CD14-positive monocyte (primary cell): ENCODE results near the gene MTCL3.

Experiments
- DNase-seq, 3 donors: peaks; one replicate each; pipeline ENCODE4 v3.0.0-alpha.2; 2011 to 2022
- H2AFZ ChIP-seq: 2 replicates; pipeline ENCODE4 v1.6.0; 2012; ENCODE audit warnings: mild to moderate bottlenecking, low read depth, low read length, inconsistent platforms; ENCODE audit not compliant: insufficient read depth, poor library complexity, severe bottlenecking
- H3K27ac ChIP-seq, 2 donors: 1 replicate in 1 of 2; 2 replicates in 1 of 2; pipeline ENCODE4 v1.5.1; 2012 to 2013; ENCODE audit warnings: low read length in 2 of 2, control low read depth in 1 of 2, inconsistent platforms in 1 of 2, low read depth in 1 of 2, mild to moderate bottlenecking in 1 of 2
- H3K27me3 ChIP-seq, 2 donors: one replicate each; pipeline versions ENCODE4 v1.6.0 to v1.6.1; 2011 to 2013; ENCODE audit warnings: low read length in 2 of 2; ENCODE audit not compliant: control insufficient read depth in 2 of 2, insufficient read depth in 2 of 2
- H3K36me3 ChIP-seq, 2 donors: replicated peaks in 1 of 2; 1 replicate in 1 of 2; 2 replicates in 1 of 2; pipeline versions ENCODE4 v1.5.1 to v1.6.1; 2012 to 2013; ENCODE audit warnings: low read length in 2 of 2, control low read depth in 1 of 2, inconsistent platforms in 1 of 2, mild to moderate bottlenecking in 1 of 2; ENCODE audit not compliant: insufficient read depth in 2 of 2, control insufficient read depth in 1 of 2
- H3K4me1 ChIP-seq, 2 donors: 1 replicate in 1 of 2; 2 replicates in 1 of 2; pipeline versions ENCODE4 v1.5.1 to v1.6.1; 2012 to 2013; ENCODE audit warnings: low read length in 2 of 2, control low read depth in 1 of 2, inconsistent platforms in 1 of 2, mild to moderate bottlenecking in 1 of 2, moderate library complexity in 1 of 2; ENCODE audit not compliant: insufficient read depth in 2 of 2, control insufficient read depth in 1 of 2
- H3K4me2 ChIP-seq: replicated peaks from 2 replicates; pipeline ENCODE3; 2012; ENCODE audit warnings: low read length, moderate library complexity, mild to moderate bottlenecking; ENCODE audit not compliant: poor library complexity, severe bottlenecking; ENCODE audit errors: extremely low read depth
- H3K4me3 ChIP-seq, 3 experiments: fragments of 200-600 bp in 1 of 3; sonication (generic) in 1 of 3; replicated peaks in 1 of 3; 1 replicate in 2 of 3; 2 replicates in 1 of 3; pipeline ENCODE4 v1.5.1; 2011 to 2013; ENCODE audit warnings: low read length in 3 of 3, mild to moderate bottlenecking in 3 of 3, control low read depth in 2 of 3, low read depth in 2 of 3, inconsistent platforms in 1 of 3, moderate library complexity in 1 of 3
- H3K79me2 ChIP-seq: 2 replicates; pipeline ENCODE4 v1.6.0; 2012; ENCODE audit warnings: mild to moderate bottlenecking, control low read depth, inconsistent platforms, low read length, moderate library complexity; ENCODE audit not compliant: insufficient read depth
- H3K9ac ChIP-seq: 2 replicates; pipeline ENCODE4 v1.6.0; 2017; ENCODE audit warnings: low read length, mild to moderate bottlenecking; ENCODE audit not compliant: insufficient read depth, poor library complexity, severe bottlenecking
- H3K9me3 ChIP-seq, 2 donors: replicated peaks in 1 of 2; 1 replicate in 1 of 2; 2 replicates in 1 of 2; pipeline versions ENCODE4 v1.5.1 to v1.6.1; 2012 to 2013; ENCODE audit warnings: low read length in 2 of 2, control low read depth in 1 of 2; ENCODE audit not compliant: control insufficient read depth in 1 of 2, insufficient read depth in 1 of 2
- H4K20me1 ChIP-seq: 2 replicates; pipeline ENCODE4 v1.6.0; 2012; ENCODE audit warnings: mild to moderate bottlenecking, low read length, control low read depth, moderate library complexity; ENCODE audit not compliant: insufficient read depth
- H3K27ac Mint-ChIP-seq, 7 donors: one replicate each; pipeline ENCODE4 v1.8.0; 2020; ENCODE audit warnings: mild to moderate bottlenecking in 7 of 7, mixed read lengths in 7 of 7, moderate library complexity in 6 of 7, inconsistent platforms in 2 of 7
- H3K27me3 Mint-ChIP-seq, 3 donors: one replicate each; pipeline ENCODE4 v1.8.0; 2021 to 2022; ENCODE audit warnings: low read depth in 3 of 3, mild to moderate bottlenecking in 3 of 3, mixed read lengths in 3 of 3, moderate library complexity in 3 of 3, inconsistent platforms in 1 of 3
- H3K36me3 Mint-ChIP-seq, 2 donors: one replicate each; pipeline ENCODE4 v1.8.0; 2020; ENCODE audit warnings: mixed read lengths in 2 of 2, inconsistent platforms in 1 of 2, mild to moderate bottlenecking in 1 of 2
- H3K4me1 Mint-ChIP-seq: one replicate; pipeline ENCODE4 v1.8.0; 2020; ENCODE audit warnings: mild to moderate bottlenecking, mixed read lengths
- H3K4me3 Mint-ChIP-seq, 2 donors: one replicate each; pipeline ENCODE4 v1.8.0; 2020; ENCODE audit warnings: mild to moderate bottlenecking in 2 of 2, mixed read lengths in 2 of 2, moderate library complexity in 1 of 2
- H3K9me3 Mint-ChIP-seq, 7 donors: one replicate each; pipeline ENCODE4 v1.8.0; 2020 to 2022; ENCODE audit warnings: mixed read lengths in 7 of 7, mild to moderate bottlenecking in 6 of 7, moderate library complexity in 6 of 7, inconsistent platforms in 2 of 7
- WGBS: methylation state at CpG from one replicate; pipeline ENCODE4 v1.1.5; 2013; ENCODE audit warnings: missing lambda C conversion rate; ENCODE audit not compliant: insufficient coverage; 5-methylcytosine and 5-hydroxymethylcytosine counted together
- intact Hi-C, 2 donors: fragments of 100-400 bp; cut with micrococcal nuclease; formaldehyde crosslinking; loops; one replicate each; pipeline versions ENCODE4 v1.15.0 to v1.15.1; 2023
- TF ChIP-seq, protein P1 (sequence below): fragments of 200-600 bp; IDR thresholded peaks from one replicate; pipeline ENCODE4 v1.8.0; 2022; ENCODE audit warnings: antibody characterized with exemption, mild to moderate bottlenecking

MTCL3 gene

DNA sequence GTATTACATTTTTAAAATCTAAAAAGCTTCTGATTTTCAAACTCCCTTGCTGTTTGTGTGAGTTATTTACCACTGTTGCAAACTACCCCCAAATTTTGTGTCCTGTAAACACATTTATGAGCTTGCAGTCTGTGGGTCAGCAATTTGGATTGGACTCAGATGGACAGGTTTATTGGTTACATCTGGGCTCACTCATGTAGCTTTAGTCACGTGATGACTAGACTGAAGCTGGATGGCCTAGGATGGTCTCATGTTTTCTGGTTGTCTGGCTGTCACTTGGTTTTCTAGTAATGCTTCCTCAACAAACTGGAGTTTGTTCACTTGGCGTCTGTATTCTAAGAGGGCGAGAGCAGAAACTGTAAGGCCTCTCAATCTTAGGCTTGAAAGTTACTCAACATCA lies 45.6 kb upstream of the MTCL3 start:
- H3K27ac ChIP-seq: no peak overlapping the region
- H3K4me1 ChIP-seq: no peaks in the 10 kb centered on the region
- Mint-ChIP-seq H3K4me3 (no peak overlapping the region), H3K9me3 (peaks cover 0 to 7% (median 0%) of the 10 kb centered on the region in 7 donors), H3K36me3 (no peaks in the 10 kb centered on the region), H3K4me1 (no peaks in the 10 kb centered on the region), H3K27me3 (peaks cover 0 to 7% (median 3%) of the 10 kb centered on the region in 3 donors), H3K27ac (no peak overlapping the region)
- H2AFZ ChIP-seq: no peak overlapping the region
- H4K20me1 ChIP-seq: no peaks in the 10 kb centered on the region
- H3K79me2 ChIP-seq: no peaks in the 10 kb centered on the region
- no peaks in the 10 kb centered on the region for H3K9me3 ChIP-seq
- H3K4me3 ChIP-seq: no peak overlapping the region
- WGBS: 100% methylated on average over 1 of the region's 3 CpGs
- intact Hi-C loops: no loop called here
- H3K4me2 ChIP-seq: no peak overlapping the region
- no peaks in the 10 kb centered on the region for H3K27me3 ChIP-seq
- TF ChIP-seq, protein P1, sequence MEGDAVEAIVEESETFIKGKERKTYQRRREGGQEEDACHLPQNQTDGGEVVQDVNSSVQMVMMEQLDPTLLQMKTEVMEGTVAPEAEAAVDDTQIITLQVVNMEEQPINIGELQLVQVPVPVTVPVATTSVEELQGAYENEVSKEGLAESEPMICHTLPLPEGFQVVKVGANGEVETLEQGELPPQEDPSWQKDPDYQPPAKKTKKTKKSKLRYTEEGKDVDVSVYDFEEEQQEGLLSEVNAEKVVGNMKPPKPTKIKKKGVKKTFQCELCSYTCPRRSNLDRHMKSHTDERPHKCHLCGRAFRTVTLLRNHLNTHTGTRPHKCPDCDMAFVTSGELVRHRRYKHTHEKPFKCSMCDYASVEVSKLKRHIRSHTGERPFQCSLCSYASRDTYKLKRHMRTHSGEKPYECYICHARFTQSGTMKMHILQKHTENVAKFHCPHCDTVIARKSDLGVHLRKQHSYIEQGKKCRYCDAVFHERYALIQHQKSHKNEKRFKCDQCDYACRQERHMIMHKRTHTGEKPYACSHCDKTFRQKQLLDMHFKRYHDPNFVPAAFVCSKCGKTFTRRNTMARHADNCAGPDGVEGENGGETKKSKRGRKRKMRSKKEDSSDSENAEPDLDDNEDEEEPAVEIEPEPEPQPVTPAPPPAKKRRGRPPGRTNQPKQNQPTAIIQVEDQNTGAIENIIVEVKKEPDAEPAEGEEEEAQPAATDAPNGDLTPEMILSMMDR: no peak
- DNase-seq: no peak
- no peaks in the 10 kb centered on the region for H3K36me3 ChIP-seq
- H3K9ac ChIP-seq: no peak overlapping the region

DNA sequence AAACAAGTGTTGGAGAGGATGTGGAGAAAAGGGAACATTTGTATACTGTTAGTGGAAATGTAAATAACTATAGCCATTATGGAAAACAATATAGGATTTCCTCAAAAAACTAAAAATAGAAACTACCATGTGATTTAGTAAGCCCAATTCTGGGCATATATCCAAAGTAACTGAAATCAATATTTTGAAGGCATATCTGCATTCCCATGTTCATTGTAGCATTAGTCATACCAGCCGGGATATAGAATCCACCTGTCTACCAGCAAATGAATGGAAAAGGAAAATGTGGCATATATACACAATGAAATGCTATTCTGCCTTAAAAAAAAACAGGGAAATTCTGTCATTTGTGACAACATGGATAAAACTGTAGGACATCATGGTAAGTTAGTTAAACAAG lies 42.5 kb upstream of the MTCL3 start:
- DNase-seq: no peak
- H3K27me3 ChIP-seq: no peaks in the 10 kb centered on the region
- WGBS: no CpG with 5 or more reads among the region's 1 CpG
- no peaks in the 10 kb centered on the region for H3K4me1 ChIP-seq
- no peak overlapping the region for H3K4me3 Mint-ChIP-seq
- H3K36me3 Mint-ChIP-seq: no peaks in the 10 kb centered on the region
- no peak overlapping the region for H2AFZ ChIP-seq
- H3K9ac ChIP-seq: no peak overlapping the region
- no peak overlapping the region for H3K27ac ChIP-seq
- no peaks in the 10 kb centered on the region for H3K4me1 Mint-ChIP-seq
- peaks cover 0 to 12% (median 2%) of the 10 kb centered on the region in 7 donors for H3K9me3 Mint-ChIP-seq
- no peak overlapping the region for H3K27ac Mint-ChIP-seq
- H3K4me2 ChIP-seq: no peak overlapping the region
- peaks cover 0 to 12% (median 3%) of the 10 kb centered on the region in 3 donors for H3K27me3 Mint-ChIP-seq
- H3K36me3 ChIP-seq: no peaks in the 10 kb centered on the region
- H3K4me3 ChIP-seq: no peak overlapping the region
- intact Hi-C loops: no loop called here
- TF ChIP-seq, protein P1: no peak
- no peaks in the 10 kb centered on the region for H3K9me3 ChIP-seq
- H3K79me2 ChIP-seq: no peaks in the 10 kb centered on the region
- H4K20me1 ChIP-seq: no peaks in the 10 kb centered on the region
